ENCODE results near the gene HEXA.

DNA sequence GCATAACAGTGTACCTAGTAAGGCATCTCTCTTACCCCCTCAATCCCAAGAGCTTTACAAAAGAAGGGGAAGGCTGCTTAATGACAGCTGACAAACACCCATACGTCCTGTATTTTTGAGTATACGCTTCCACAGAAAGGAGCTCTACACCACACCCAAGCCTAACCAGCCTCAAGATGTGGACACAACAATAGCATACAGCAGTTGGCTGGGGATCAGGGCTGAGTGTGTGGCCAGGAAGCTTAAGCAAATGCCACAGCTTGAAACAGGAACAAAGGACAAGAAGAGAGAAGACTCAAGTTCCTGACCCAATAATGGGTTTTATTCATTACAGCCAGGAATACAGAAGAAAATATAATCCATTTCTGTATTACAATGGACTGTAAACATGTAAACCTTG is 6.9 kb downstream of the HEXA start:
- TF ChIP-seq, protein P1, sequence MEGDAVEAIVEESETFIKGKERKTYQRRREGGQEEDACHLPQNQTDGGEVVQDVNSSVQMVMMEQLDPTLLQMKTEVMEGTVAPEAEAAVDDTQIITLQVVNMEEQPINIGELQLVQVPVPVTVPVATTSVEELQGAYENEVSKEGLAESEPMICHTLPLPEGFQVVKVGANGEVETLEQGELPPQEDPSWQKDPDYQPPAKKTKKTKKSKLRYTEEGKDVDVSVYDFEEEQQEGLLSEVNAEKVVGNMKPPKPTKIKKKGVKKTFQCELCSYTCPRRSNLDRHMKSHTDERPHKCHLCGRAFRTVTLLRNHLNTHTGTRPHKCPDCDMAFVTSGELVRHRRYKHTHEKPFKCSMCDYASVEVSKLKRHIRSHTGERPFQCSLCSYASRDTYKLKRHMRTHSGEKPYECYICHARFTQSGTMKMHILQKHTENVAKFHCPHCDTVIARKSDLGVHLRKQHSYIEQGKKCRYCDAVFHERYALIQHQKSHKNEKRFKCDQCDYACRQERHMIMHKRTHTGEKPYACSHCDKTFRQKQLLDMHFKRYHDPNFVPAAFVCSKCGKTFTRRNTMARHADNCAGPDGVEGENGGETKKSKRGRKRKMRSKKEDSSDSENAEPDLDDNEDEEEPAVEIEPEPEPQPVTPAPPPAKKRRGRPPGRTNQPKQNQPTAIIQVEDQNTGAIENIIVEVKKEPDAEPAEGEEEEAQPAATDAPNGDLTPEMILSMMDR (IDR thresholded peaks at IDR 0.05; ENCODE audit: control extremely low read depth in 1 of 3, insufficient read depth in 1 of 3, low read depth in 1 of 3, low read length in 3 of 3) = no peak
- TF ChIP-seq EZH2 (IDR thresholded peaks at IDR 0.05; ENCODE audit: low read depth, low read length, severe bottlenecking) (no peak), MAX (IDR thresholded peaks at IDR 0.05) (no peak), POLR2AphosphoS5 (IDR thresholded peaks at IDR 0.05; ENCODE audit: low read depth, low read length) (no peak), POLR2A (IDR thresholded peaks at IDR 0.05; ENCODE audit: control extremely low read depth in 1 of 2, low read depth in 2 of 2, low read length in 2 of 2) (no peak), KDM4A (IDR thresholded peaks at IDR 0.05; ENCODE audit: low read depth, low read length, severe bottlenecking) (no peak), CBX8 (IDR thresholded peaks at IDR 0.05; ENCODE audit: borderline replicate concordance, low read depth, low read length) (no peak), SAP30 (IDR thresholded peaks at IDR 0.05; ENCODE audit: insufficient read depth, insufficient replicate concordance, low read length) (no peak)
